SHP77 (cell line): ENCODE results near the gene ACSM2A.
"Not testable (repeated sequence)": the region's sequence is repeated elsewhere in the genome, so short reads cannot be mapped to it uniquely, and the experiment has no call there.

Experiments used
- DNase-seq, 2 experiments: peaks; one replicate each; lab custom pipeline; 2025; lab: John Stamatoyannopoulos, UW

ACSM2A gene, protein sequence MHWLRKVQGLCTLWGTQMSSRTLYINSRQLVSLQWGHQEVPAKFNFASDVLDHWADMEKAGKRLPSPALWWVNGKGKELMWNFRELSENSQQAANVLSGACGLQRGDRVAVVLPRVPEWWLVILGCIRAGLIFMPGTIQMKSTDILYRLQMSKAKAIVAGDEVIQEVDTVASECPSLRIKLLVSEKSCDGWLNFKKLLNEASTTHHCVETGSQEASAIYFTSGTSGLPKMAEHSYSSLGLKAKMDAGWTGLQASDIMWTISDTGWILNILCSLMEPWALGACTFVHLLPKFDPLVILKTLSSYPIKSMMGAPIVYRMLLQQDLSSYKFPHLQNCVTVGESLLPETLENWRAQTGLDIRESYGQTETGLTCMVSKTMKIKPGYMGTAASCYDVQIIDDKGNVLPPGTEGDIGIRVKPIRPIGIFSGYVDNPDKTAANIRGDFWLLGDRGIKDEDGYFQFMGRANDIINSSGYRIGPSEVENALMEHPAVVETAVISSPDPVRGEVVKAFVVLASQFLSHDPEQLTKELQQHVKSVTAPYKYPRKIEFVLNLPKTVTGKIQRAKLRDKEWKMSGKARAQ

DNA sequence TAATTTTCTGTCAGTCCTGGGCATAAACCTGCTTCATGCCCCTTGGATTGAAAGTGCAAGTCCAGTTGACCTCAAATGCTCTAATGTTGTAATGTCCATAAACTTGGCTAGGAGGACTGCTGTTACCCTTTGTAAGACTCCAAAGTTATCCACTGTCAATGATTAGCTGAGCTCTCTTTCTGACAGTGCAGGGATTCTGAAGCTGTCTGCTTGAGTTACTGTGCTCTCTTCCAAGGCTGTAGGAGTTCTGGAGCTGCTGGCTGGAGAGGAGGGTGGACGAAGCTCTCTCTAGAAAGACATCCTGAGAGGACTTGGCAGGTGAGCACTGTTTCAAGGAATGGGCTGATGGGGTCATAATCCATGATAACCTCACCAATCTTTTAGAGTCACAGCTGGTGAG is at the start of gene ACSM2A:
TSS of gene ACSM2A (plus strand) at position 158 of the 400 bp plus-strand sequence. CDS start 8,594 bp downstream, outside the sequence.
- DNase-seq, result not testable (repeated sequence)

DNA sequence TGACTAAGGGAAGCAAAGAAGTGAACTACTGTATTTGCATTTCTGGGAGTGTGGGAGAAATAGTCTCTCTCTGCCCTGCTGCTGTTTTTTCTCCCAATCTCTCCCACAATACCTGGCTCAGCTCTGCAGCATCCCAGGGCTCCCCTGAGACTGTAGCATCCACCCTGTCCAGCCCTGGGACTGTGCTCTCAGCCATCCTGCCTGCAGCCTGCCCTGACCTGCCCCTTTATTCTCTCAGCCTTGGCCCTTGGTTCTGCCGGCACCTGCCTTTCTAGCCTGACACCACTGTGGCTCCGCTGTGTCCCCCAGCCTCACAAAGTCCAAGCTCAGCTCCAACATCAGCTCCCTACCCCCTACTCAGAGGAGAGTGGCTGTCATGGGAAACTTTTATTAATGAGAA is 48.7 kb upstream of the ACSM2A start:
- DNase-seq, result no peak

GRCh38 chr16:20404637-20405036 is 46.7 kb upstream of the ACSM2A start, which contains the start of gene PDILT:
PDILT (minus strand) TSS chr16:20404737; CDS start chr16:20399300, 5,437 bp downstream.
- no peak for DNase-seq

DNA sequence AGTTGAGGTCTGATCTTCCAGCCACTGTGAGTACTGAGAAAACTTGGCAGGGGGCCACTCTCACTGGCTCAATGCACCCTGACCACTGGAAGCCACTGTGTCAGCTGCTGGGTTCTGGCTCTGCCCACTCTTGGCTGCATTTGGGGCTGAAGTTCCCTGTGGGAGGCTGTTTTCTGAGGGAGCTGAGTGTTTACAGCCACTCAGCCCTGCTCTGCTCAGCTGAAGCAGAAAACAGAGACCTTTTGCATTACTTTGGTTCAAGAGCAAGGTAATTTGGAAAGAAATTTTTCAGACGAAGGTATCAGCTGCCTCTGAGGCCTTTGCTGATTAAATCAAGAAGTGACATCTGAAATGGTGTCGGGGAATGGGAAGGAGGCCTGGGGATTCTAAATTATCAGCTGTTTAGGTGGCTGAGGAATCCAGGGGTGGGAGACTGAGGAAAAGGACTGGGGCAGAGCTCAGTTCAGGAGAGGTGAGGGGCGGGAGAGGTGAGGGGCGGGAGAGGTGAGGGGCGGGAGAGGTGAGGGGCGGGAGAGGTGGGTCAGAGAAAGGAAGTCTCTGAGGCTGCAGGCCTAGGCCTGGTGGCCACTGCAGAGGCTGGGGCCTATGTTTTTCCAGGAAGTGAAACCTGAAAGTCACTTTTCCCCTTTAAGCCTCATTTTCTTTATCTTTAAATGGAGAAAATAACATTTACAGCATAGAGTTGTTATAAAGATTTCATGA is 41.8 kb upstream of the ACSM2A start, which contains the start of gene ACSM5:
TSS of gene ACSM5 (plus strand) at position 137 of the 723 bp plus-strand sequence. CDS start 1,951 bp downstream, outside the sequence.
- peak in 1 of 2 experiments; percentile 20 for DNase-seq

DNA sequence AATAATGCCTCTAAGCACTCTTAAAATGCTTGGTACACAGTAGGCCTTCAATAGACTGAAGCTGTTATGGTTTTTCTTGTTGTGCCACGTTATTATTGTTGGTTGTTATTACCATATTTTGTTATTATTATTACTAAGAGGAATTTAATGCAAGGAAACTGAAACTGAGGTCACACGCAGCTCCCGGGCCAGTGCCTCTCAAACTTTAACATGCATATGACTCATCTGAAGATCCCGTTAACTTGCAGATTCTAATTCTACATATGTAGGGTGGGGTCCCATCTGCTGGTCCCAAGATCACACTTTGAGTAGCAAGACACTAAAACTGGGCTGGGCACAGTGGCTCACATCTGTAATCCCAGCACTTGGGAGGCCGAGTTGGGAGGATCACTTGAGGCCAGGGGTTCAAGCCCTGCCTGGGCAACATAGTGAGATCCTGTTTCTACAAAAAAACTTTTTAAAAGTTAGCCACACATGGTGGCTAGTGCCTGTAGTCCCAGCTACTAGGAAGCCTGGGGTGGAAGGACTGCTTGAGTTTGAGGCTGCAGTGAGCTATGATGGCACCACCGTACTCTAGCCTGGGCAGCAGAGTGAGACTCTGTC is 41.1 kb upstream of the ACSM2A start:
- DNase-seq, result no peak

GRCh38 chr16:20411055-20411454 is 40.3 kb upstream of the ACSM2A start:
- DNase-seq, result no peak

GRCh38 chr16:20415541-20415940 is 35.8 kb upstream of the ACSM2A start:
- no peak for DNase-seq

DNA sequence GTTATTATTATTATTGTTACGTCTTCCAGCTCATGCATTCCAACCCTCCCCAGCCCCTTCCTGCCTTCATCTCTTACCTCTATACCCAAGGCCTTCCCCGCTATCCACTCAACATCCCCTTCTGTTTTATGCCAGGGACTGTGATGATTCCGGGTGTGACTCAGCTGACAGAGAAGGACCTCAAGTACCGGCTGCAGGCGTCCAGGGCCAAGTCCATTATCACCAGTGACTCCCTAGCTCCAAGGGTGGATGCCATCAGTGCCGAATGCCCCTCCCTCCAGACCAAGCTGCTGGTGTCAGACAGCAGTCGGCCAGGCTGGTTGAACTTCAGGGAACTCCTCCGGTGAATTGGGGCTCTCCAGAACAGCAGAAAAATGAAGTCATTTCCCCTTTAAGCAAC is 32.2 kb upstream of the ACSM2A start:
- not testable (repeated sequence) for DNase-seq

GRCh38 chr16:20421748-20422147 is 29.6 kb upstream of the ACSM2A start:
- not testable (repeated sequence) for DNase-seq

DNA sequence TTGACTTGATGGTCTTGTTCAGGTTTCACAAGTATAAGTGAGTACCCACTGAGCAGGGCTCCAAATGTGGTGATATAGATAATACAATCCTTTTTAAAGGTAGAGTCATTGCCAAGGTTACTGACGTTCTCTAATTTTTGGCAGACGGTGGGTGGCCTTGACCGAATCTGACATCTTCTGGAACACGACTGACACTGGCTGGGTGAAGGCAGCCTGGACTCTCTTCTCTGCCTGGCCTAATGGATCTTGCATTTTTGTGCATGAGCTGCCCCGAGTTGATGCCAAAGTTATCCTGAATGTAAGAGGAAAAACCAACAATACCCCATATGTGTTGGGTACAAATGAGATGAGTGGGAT is 27.6 kb upstream of the ACSM2A start:
- not testable (repeated sequence) for DNase-seq

DNA sequence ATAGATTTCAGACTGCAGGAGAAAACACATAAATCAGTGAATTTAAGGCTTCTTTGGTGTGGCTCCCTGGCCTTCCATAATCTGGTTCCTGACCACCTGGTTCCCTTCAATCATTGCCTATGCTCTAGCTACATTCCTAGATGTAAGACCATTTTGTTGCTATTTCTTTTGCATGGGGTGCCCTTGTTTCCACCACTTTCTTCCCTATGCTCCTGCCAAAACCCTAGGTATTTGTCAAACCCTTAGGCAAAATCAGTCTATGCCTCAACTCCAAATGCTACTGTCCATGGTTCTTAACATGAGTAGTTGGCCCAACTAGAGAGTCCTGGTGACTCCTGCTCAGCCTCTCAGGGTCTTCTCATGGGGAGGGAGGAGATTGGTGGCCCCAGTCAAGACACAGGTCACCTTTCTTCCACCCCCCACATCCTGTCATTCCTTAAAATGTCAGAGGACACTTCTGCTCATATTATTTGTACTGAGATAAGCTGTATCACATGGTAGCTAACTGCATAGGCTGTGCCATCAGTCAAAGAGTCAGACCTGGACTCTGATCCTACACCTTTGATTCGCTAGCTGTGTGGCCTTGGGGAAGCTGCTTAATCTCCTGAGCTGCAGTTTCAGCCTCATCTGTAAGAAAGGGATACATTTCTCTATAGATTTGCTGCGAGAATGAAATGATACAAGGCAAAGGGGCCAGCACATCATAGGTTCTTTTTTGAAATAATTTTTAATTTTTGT is 27.0 kb upstream of the ACSM2A start:
- no peak for DNase-seq

DNA sequence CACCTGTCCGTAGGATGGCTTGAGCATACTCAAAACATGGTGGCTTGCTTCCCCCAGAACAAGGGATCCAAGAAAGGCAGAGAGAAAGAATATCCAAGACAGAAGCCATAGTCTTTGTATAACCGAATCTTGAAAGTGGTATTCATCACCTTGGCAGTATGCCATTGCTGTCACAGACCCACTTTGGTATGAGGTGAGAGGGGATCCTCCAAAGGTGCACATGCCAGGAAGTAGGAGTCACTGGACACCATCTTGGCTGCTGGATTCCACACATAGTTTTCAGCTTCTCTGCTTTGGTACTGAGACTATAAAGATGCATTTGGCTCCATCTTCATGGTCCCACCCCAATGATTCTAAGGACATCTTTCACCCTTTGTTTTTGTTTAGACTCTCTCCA is 23.9 kb upstream of the ACSM2A start:
- DNase-seq, result not testable (repeated sequence)

GRCh38 chr16:20429499-20429898 is 21.8 kb upstream of the ACSM2A start:
- DNase-seq, result not testable (repeated sequence)

DNA sequence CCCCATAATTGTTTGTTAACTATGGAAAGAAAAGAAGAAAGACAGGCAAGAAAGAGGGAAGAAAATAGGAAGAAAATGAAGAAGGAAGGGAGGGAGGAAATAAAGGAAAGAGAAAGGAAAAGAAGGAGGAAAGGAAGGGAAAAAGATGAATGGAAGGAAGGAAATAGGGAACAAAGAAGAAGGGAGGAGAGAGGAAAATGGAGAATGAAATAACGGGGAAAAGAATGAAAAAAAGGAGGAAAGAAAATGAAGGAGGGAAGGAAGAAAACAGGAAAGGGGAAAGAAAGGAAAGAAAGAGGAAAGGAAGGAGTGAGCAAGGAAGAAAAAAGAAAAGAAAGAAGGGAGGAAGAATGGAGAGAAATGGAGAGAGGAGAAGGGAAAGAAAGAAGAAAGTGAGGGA is 20.8 kb upstream of the ACSM2A start:
- not testable (repeated sequence) for DNase-seq

DNA sequence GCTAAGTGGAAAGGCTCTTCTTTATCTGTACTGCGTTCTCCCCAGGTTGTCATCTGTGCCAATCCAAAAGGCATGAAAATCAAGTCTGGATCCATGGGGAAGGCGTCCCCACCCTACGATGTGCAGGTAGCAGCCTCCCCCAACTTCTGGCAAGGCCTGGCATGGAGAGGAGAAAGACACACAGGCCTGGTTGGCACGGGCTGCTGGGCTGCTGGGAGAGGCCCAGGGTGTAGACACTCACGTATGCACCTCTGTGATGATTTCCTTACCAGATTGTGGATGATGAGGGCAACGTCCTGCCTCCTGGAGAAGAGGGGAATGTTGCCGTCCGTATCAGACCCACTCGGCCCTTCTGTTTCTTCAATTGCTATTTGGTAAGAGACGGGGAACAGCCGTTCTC is 20.4 kb upstream of the ACSM2A start:
- no peak for DNase-seq

- DNase-seq, result not testable (repeated sequence)
These were observed 12.4 kb upstream of the ACSM2A start for GRCh38 chr16:20438950-20439349.

DNA sequence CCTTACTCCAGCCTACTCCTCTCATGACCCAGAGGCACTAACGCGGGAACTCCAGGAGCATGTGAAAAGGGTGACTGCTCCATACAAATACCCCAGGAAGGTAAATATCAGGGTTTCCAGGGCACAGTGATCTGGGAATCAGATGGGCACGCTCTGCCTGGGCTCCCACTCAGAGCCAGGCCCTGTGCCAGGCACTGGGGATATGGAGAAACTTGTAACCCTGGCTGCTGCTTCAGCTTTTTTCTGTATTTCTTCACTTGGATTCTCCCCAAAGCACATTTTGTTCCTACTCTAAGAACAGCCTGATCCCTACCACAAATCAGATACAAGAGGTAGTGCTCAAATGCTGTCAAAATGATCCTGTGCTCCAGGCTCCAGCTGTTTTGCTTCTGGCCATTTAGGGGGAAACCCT is 11.5 kb upstream of the ACSM2A start:
- DNase-seq, result not testable (repeated sequence)

DNA sequence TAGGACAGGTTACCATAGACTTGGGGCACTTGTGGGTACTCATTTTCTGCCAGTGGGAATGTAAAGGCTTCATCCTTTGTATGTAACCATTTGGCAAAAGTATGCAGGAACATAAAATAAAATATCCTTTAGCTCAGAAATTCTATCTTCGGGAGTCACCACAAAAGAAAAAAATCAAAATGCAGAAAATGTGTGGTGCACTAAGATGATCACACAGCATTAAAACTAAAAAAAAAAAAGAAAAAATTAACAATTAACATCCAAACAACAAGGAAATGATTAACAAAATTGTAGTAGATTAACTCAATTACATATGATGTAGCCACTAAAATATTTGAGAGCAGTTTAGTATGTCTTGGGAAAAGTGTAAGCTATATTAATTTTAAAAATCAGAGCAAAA is 10.6 kb upstream of the ACSM2A start:
- not testable (repeated sequence) for DNase-seq

DNA sequence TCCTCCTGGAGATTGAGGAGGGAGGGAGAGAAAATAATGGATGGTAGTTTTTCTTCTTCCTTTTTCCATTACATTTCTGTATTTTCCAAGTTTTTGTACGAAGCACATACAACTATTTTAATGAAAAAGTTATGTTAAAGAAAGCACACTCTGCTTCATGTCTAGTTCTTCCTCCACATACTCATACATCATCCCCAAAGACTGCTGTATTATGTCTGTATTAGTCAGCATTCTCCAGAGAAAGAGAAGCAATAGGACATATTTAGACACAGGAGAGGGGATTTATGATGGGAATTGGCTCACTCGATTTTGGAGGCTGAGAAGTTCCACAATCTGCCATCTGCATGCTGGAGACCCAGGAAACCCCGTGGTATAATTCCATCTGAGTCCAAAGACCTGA is 10.1 kb upstream of the ACSM2A start:
- DNase-seq, result no peak

DNA sequence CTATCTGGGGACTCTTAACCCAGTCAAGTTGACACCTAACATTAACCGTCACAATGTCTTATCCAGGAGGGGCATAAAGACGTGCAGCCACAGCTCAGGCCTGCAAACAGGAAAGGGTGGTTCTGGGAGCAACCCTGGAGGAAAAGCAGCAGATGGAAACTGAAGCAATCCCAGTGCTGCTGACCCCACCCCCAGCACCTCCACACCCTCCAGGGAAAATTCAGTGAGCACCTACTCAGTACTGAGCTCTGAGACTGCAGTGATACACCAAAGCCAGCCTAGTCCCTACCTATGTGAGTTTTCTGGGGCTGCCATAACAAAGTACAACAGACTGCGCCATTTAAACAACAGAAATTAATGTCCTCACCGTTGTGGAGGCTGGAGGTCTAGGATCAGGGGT is 9.5 kb upstream of the ACSM2A start:
- DNase-seq, result not testable (repeated sequence)

DNA sequence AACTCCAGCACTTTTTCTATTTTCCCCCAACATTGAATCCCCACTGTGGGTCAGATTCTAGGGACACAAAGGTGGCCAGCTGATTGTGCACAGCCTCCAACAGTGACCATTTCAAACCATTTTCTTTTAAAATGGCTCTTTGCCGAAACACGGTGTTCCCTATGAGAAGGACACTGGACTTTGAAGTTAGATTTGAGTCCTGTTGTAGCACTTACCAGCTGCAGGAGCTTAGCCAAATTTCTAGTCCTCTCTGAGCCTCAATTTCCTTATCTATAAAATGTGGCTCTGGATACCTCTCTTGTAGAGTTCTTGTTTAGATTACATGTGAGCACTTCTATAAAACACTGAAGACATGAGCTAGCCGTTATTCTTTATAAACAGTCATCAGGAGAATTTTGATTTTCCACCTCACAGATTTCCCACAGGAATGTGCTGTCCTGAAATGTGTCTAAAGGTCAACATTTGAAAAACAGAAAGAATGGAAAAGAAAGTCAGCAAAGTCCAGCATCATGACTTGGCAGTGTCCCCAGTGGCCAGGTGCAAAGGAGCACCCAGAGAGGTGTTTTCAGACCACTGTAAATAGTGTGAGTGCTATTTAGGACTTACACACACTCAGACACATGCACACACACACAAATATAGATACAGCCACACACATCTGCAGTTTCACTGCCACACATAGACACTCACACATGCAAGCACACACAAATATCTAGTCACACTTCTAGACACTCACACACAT is 4.5 kb upstream of the ACSM2A start:
- not testable (repeated sequence) for DNase-seq
